Measurements from ENCODE around the gene LDLRAD4. TPM values are rescaled to one million over a fixed set of nuclear protein-coding genes. Genes with fewer than 3 reads are reported as not detected.
"Not testable (repeated sequence)": the region's sequence is repeated elsewhere in the genome, so short reads cannot be mapped to it uniquely, and the experiment has no call there.

The LDLRAD4 gene
- total RNA-seq, 1 experiment from 2014 or later: 1.7 TPM

DNA sequence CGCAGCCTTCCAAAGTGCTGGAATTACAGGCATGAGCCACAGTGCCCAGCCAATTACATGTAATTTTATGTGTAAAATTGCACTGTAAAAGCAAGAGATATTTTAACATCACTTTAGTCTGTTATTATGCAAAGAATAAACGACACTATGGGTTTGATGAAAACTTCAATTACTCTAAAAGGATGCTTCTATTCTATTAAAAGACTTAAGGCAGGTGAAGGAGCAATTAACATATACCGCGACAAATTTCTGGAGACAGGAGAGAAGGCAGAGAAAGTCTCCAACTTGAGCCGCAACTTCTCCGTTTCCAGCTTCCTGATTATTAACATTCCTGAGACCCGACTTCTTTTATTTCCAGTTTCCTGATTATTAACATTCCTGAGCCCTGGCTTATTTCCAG is 454.1 kb downstream of the LDLRAD4 start:
- CTCF ChIA-PET: no interaction called here
- 0 out of 2 replicates have a peak, but pooled peaks cover 4% of the 10 kb centered on the region for H3K79me2 ChIP-seq (ENCODE audit: low read depth)
- H3K27ac ChIP-seq: no peak overlapping the region

DNA sequence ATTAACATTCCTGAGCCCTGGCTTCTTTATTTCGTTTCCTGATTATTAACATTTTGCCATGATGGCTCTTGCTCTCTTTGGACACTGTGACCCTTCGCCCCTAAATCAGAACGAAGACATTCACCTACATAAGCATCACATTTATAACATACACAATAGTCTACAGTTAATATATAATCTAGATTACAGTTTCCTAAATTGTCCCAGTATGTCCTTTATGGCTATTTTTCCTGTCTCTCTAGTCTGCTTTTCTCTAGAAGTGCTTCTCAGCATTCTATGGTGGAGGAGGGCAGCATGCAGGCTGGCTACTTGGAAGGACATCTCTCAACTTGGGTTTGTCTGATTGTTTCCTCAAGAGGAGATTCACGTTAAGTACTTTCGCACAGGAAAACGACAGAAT is 457.9 kb downstream of the LDLRAD4 start:
- Histone ChIP-seq H3K4me1 (replicated peaks; ENCODE audit: insufficient read depth) (no peaks in the 10 kb centered on the region), H3K27me3 (ENCODE audit: insufficient read depth, low read depth) (no peaks in the 10 kb centered on the region), H3K27ac (no peak overlapping the region), H3K4me2 (no peak overlapping the region), H4K20me1 (ENCODE audit: insufficient read depth) (no peaks in the 10 kb centered on the region; the same call in 1 of the 2 replicates), H3K4me3 (no peak overlapping the region), H3K36me3 (ENCODE audit: low read depth) (peaks cover 4% of the 10 kb centered on the region; the same call in 1 of the 2 replicates), H3K9me3 (ENCODE audit: insufficient read depth, low read depth) (0 out of 2 replicates have a peak, but pooled peaks cover 4% of the 10 kb centered on the region), H3K79me2 (ENCODE audit: low read depth) (0 out of 2 replicates have a peak, but pooled peaks cover 8% of the 10 kb centered on the region), H3F3A (ENCODE audit: insufficient read depth, low read depth) (peaks cover 6% of the 10 kb centered on the region; the same call in 1 of the 2 replicates), H3K9me2 (ENCODE audit: insufficient read depth) (no peaks in the 10 kb centered on the region), H2AFZ (no peak overlapping the region)
- ChIA-PET POLR2A (ENCODE audit: unreplicated experiment) (no interaction called here), CTCF (no interaction called here)
- DNase-seq: no peak
- intact Hi-C loops (cut with micrococcal nuclease; ENCODE audit: unreplicated experiment): no loop called here
- BruUV-seq (replicated peaks): no TSS peak
- TF ChIP-seq EZH2 (IDR thresholded peaks at IDR 0.05; ENCODE audit: low read depth): no peak
- TF ChIP-seq, protein P1, sequence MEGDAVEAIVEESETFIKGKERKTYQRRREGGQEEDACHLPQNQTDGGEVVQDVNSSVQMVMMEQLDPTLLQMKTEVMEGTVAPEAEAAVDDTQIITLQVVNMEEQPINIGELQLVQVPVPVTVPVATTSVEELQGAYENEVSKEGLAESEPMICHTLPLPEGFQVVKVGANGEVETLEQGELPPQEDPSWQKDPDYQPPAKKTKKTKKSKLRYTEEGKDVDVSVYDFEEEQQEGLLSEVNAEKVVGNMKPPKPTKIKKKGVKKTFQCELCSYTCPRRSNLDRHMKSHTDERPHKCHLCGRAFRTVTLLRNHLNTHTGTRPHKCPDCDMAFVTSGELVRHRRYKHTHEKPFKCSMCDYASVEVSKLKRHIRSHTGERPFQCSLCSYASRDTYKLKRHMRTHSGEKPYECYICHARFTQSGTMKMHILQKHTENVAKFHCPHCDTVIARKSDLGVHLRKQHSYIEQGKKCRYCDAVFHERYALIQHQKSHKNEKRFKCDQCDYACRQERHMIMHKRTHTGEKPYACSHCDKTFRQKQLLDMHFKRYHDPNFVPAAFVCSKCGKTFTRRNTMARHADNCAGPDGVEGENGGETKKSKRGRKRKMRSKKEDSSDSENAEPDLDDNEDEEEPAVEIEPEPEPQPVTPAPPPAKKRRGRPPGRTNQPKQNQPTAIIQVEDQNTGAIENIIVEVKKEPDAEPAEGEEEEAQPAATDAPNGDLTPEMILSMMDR (conservative IDR thresholded peaks at IDR 0.05): no peak

More for the DNA sequence above, 454.1 kb downstream of the LDLRAD4 start:
- TF ChIP-seq, protein P1 (conservative IDR thresholded peaks at IDR 0.05): no peak
- no peak for TF ChIP-seq EZH2 (IDR thresholded peaks at IDR 0.05; ENCODE audit: low read depth)
- Histone ChIP-seq H3K27me3 (ENCODE audit: insufficient read depth, low read depth) (no peaks in the 10 kb centered on the region), H3K9me3 (ENCODE audit: insufficient read depth, low read depth) (0 out of 2 replicates have a peak, but pooled peaks cover 4% of the 10 kb centered on the region), H2AFZ (no peak overlapping the region), H3K4me1 (replicated peaks; ENCODE audit: insufficient read depth) (no peaks in the 10 kb centered on the region), H3K36me3 (ENCODE audit: low read depth) (peaks cover 4% of the 10 kb centered on the region; the same call in 1 of the 2 replicates), H3K4me3 (no peak overlapping the region), H3F3A (ENCODE audit: insufficient read depth, low read depth) (peaks cover 6% of the 10 kb centered on the region; the same call in 1 of the 2 replicates), H4K20me1 (ENCODE audit: insufficient read depth) (no peaks in the 10 kb centered on the region), H3K4me2 (no peak overlapping the region), H3K9me2 (ENCODE audit: insufficient read depth) (no peaks in the 10 kb centered on the region)
- BruUV-seq (replicated peaks): no TSS peak
- DNase-seq: no peak
- intact Hi-C loops (cut with micrococcal nuclease; ENCODE audit: unreplicated experiment): no loop called here
- POLR2A ChIA-PET (ENCODE audit: unreplicated experiment): no interaction called here

DNA sequence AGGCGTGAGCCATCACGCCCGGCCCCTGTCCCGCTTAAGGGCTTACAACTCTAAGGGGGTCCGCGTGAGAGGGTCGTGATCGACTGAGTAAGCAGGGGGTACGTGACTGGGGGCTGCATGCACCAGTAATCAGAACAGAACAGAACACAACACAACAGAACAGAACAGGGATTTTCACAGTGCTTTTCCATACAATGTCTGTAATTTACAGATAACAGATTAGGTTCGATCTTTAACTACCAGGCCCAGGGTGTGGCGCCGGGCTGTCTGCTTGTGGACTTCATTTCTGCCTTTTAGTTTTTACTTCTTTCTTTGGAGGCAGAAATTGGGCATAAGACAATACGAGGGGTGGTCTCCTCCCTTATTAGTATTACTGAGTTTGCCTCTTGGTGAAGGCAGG is 458.8 kb downstream of the LDLRAD4 start:
- POLR2A ChIA-PET (ENCODE audit: unreplicated experiment); H3K36me3 ChIP-seq (ENCODE audit: low read depth); intact Hi-C loops (cut with micrococcal nuclease; ENCODE audit: unreplicated experiment); H4K20me1 ChIP-seq (ENCODE audit: insufficient read depth); H3K9me2 ChIP-seq (ENCODE audit: insufficient read depth); H2AFZ ChIP-seq; DNase-seq; H3K79me2 ChIP-seq (ENCODE audit: low read depth); H3K4me1 ChIP-seq (replicated peaks; ENCODE audit: insufficient read depth); H3K4me2 ChIP-seq; H3K4me3 ChIP-seq; BruUV-seq (replicated peaks); H3F3A ChIP-seq (ENCODE audit: insufficient read depth, low read depth); H3K9me3 ChIP-seq (ENCODE audit: insufficient read depth, low read depth); H3K27ac ChIP-seq; H3K27me3 ChIP-seq (ENCODE audit: insufficient read depth, low read depth): not testable (repeated sequence)
- CTCF ChIA-PET: interaction anchor here (0.5 kb wide), 1 partner anchor 1017 kb away, joined by 4 read pairs; no protein-coding TSS in a partner anchor

DNA sequence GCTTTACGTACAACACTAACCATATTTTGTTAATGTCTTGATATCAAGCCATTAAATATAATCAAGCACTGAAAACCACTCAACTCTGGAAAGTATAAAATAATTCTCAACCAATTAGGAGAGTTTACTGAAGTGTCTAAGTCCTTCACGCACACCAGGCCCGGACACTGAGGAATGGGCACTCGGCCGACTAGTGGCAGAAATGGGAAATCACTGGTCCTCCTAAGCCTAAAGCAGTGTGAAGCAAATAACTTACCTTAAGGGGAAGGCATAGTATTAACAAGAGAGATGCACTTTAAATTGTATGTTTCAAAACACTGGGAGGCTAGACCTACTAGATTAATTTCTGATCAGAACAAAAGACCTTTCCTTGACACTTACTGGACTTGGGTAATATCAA is 462.1 kb downstream of the LDLRAD4 start:
- intact Hi-C loops (cut with micrococcal nuclease; ENCODE audit: unreplicated experiment): no loop called here
- no peak for TF ChIP-seq EZH2 (IDR thresholded peaks at IDR 0.05; ENCODE audit: low read depth)
- TF ChIP-seq, protein P1 (conservative IDR thresholded peaks at IDR 0.05): peak; percentile 57
- Histone ChIP-seq H3K4me1 (replicated peaks; ENCODE audit: insufficient read depth) (no peaks in the 10 kb centered on the region), H3K36me3 (ENCODE audit: low read depth) (peaks cover 4% of the 10 kb centered on the region; the same call in 1 of the 2 replicates), H3K79me2 (ENCODE audit: low read depth) (peaks cover 32% of the 10 kb centered on the region), H3K27ac (no peak overlapping the region), H4K20me1 (ENCODE audit: insufficient read depth) (peaks cover 2% of the 10 kb centered on the region; the same call in 1 of the 2 replicates), H2AFZ (no peak overlapping the region), H3K27me3 (ENCODE audit: insufficient read depth, low read depth) (no peaks in the 10 kb centered on the region), H3F3A (ENCODE audit: insufficient read depth, low read depth) (peaks cover 6% of the 10 kb centered on the region; the same call in 1 of the 2 replicates), H3K9me3 (ENCODE audit: insufficient read depth, low read depth) (0 out of 2 replicates have a peak, but pooled peaks cover 4% of the 10 kb centered on the region), H3K4me3 (no peak overlapping the region), H3K9me2 (ENCODE audit: insufficient read depth) (no peaks in the 10 kb centered on the region), H3K4me2 (no peak overlapping the region)
- no TSS peak for BruUV-seq (replicated peaks)
- ChIA-PET POLR2A (ENCODE audit: unreplicated experiment) (no interaction called here), CTCF (no interaction called here)
- no peak for DNase-seq

Measured in PC-9 (cell line).